ENCODE measurements around the gene COQ6.
A peak's percentile ranks its signal among the peaks of the same experiment; 100 is the strongest.
"Not testable (repeated sequence)": the region's sequence is repeated elsewhere in the genome, so short reads cannot be mapped to it uniquely, and the experiment has no call there.

COQ6 gene

DNA sequence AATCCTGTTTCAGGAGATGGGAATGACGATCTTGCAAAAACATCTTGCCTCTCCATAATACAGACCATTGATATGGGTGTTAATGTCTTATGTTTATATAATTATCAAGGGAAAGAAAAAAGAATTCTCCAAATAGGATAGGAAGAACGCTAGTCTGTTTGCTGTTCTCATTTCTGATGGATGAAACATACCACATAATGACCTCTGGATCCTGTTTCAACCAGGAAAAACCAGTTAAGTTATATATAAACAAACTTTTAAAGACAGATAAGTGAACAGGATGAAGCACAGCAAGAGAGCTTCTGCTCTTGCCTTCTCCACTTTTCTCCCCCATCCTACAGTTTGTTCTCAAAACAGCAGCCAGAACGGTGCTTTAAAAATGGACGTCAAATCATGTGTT is 27.8 kb downstream of the COQ6 start:
- H3K27me3 ChIP-seq (replicated peaks; ENCODE audit: control insufficient read depth, insufficient read depth, low read length) = no peaks in the 10 kb centered on the region
- H3K36me3 ChIP-seq (ENCODE audit: control insufficient read depth, insufficient read depth, low read length, severe bottlenecking) = peaks cover 37% of the 10 kb centered on the region
- no peak overlapping the region for H3K4me3 ChIP-seq (ENCODE audit: low read length)
- H3K9me3 ChIP-seq (ENCODE audit: control insufficient read depth, low read length) = no peaks in the 10 kb centered on the region
- H3K9ac ChIP-seq (ENCODE audit: low read length) = no peak overlapping the region
- no peaks in the 10 kb centered on the region for H3K4me1 ChIP-seq (ENCODE audit: control insufficient read depth, insufficient read depth, low read length)
- peak; percentile 32 for DNase-seq (ENCODE audit: low read depth)

GRCh38 chr14:73988065-73988464 is 38.0 kb downstream of the COQ6 start:
- Histone ChIP-seq H3K9me3 (ENCODE audit: control insufficient read depth, low read length) (no peaks in the 10 kb centered on the region), H3K36me3 (ENCODE audit: control insufficient read depth, insufficient read depth, low read length, severe bottlenecking) (peaks cover 20% of the 10 kb centered on the region), H3K27me3 (replicated peaks; ENCODE audit: control insufficient read depth, insufficient read depth, low read length) (no peaks in the 10 kb centered on the region), H3K4me1 (ENCODE audit: control insufficient read depth, insufficient read depth, low read length) (no peaks in the 10 kb centered on the region), H3K4me3 (ENCODE audit: low read length) (no peak overlapping the region), H3K9ac (ENCODE audit: low read length) (no peak overlapping the region)
- DNase-seq (ENCODE audit: low read depth) = no peak

GRCh38 chr14:73988656-73989055 is 38.6 kb downstream of the COQ6 start:
- H3K4me3 ChIP-seq (ENCODE audit: low read length); H3K9ac ChIP-seq (ENCODE audit: low read length); H3K4me1 ChIP-seq (ENCODE audit: control insufficient read depth, insufficient read depth, low read length); DNase-seq (ENCODE audit: low read depth); H3K27me3 ChIP-seq (replicated peaks; ENCODE audit: control insufficient read depth, insufficient read depth, low read length); H3K9me3 ChIP-seq (ENCODE audit: control insufficient read depth, low read length): not testable (repeated sequence)
- H3K36me3 ChIP-seq (ENCODE audit: control insufficient read depth, insufficient read depth, low read length, severe bottlenecking) = peaks cover 20% of the 10 kb centered on the region

DNA sequence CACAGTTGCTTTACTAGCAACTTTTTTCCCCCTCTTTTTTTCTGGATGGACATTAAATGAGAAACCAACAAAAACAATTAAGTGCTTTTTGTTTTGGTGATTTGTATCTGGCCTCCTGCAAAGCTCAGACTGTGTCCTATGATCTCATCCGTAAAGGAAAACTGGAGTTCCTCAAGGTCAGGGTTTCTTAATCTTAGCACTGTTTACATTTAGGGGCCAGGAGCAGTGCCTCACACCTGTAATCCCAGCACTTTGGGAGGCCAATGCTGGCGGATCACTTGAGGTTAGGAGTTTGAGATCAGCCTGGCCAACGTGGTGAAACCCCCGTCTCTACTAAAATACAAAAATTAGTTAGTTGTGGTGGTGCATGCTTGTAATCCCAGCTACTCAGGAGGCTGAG is 41.0 kb downstream of the COQ6 start:
- Histone ChIP-seq H3K9ac (ENCODE audit: low read length) (no peak overlapping the region), H3K9me3 (ENCODE audit: control insufficient read depth, low read length) (no peaks in the 10 kb centered on the region), H3K4me3 (ENCODE audit: low read length) (no peak overlapping the region), H3K27me3 (replicated peaks; ENCODE audit: control insufficient read depth, insufficient read depth, low read length) (no peaks in the 10 kb centered on the region), H3K36me3 (ENCODE audit: control insufficient read depth, insufficient read depth, low read length, severe bottlenecking) (peaks cover 18% of the 10 kb centered on the region), H3K4me1 (ENCODE audit: control insufficient read depth, insufficient read depth, low read length) (no peaks in the 10 kb centered on the region)
- no peak for DNase-seq (ENCODE audit: low read depth)

DNA sequence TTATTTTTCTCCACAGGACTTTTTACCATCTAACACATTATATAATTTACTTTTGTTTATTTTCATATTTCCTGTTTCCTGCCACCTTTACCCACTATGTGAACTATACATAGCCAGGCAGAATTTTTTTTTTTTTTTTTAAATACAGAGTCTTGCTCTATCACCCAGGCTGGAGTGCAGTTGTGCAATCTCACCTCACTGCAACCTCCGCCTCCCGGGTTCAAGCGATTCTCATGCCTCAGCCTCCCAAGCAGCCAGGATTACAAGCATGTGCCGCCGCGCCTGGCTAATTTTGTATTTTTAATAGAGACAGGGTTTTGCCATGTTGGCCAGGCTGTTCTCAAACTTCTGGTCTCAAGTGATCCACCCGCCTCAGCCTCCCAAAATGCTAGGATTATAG is 44.8 kb downstream of the COQ6 start:
- not testable (repeated sequence) for H3K27me3 ChIP-seq (replicated peaks; ENCODE audit: control insufficient read depth, insufficient read depth, low read length); H3K4me3 ChIP-seq (ENCODE audit: low read length)

GRCh38 chr14:73995977-73996378 is 45.9 kb downstream of the COQ6 start:
- Histone ChIP-seq H3K9ac (ENCODE audit: low read length) (no peak overlapping the region), H3K27me3 (replicated peaks; ENCODE audit: control insufficient read depth, insufficient read depth, low read length) (no peaks in the 10 kb centered on the region), H3K4me3 (ENCODE audit: low read length) (no peak overlapping the region), H3K9me3 (ENCODE audit: control insufficient read depth, low read length) (no peaks in the 10 kb centered on the region), H3K4me1 (ENCODE audit: control insufficient read depth, insufficient read depth, low read length) (no peaks in the 10 kb centered on the region), H3K36me3 (ENCODE audit: control insufficient read depth, insufficient read depth, low read length, severe bottlenecking) (no peaks in the 10 kb centered on the region)
- no peak for DNase-seq (ENCODE audit: low read depth)

More for the DNA sequence above, 44.8 kb downstream of the COQ6 start:
- not testable (repeated sequence) for H3K9me3 ChIP-seq (ENCODE audit: control insufficient read depth, low read length); H3K36me3 ChIP-seq (ENCODE audit: control insufficient read depth, insufficient read depth, low read length, severe bottlenecking); H3K9ac ChIP-seq (ENCODE audit: low read length); DNase-seq (ENCODE audit: low read depth); H3K4me1 ChIP-seq (ENCODE audit: control insufficient read depth, insufficient read depth, low read length)

DNA sequence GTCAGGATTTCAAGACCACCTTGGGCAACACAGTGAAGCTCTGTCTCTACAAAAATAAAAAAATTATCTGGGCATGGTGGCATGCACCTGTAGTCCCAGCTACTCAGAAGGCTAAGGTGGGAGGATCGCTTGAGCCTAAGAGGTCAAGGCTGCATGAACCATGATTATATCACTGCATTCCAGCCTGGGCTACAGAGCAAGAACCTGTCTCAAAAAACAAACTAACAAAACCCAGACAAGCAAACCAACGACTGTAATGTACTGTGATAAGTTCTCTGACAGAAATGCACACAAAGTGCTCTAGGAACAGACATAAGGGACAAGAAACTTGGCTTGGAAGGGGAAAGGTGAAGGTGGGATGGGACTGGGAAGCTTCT is 46.6 kb downstream of the COQ6 start:
- H3K4me1 ChIP-seq (ENCODE audit: control insufficient read depth, insufficient read depth, low read length) = no peaks in the 10 kb centered on the region
- H3K4me3 ChIP-seq (ENCODE audit: low read length) = no peak overlapping the region
- H3K27me3 ChIP-seq (replicated peaks; ENCODE audit: control insufficient read depth, insufficient read depth, low read length) = no peaks in the 10 kb centered on the region
- no peak overlapping the region for H3K9ac ChIP-seq (ENCODE audit: low read length)
- no peaks in the 10 kb centered on the region for H3K9me3 ChIP-seq (ENCODE audit: control insufficient read depth, low read length)
- DNase-seq (ENCODE audit: low read depth) = no peak
- H3K36me3 ChIP-seq (ENCODE audit: control insufficient read depth, insufficient read depth, low read length, severe bottlenecking) = no peaks in the 10 kb centered on the region

- Histone ChIP-seq H3K27me3 (replicated peaks; ENCODE audit: control insufficient read depth, insufficient read depth, low read length) (no peaks in the 10 kb centered on the region), H3K9ac (ENCODE audit: low read length) (no peak overlapping the region), H3K36me3 (ENCODE audit: control insufficient read depth, insufficient read depth, low read length, severe bottlenecking) (no peaks in the 10 kb centered on the region), H3K4me1 (ENCODE audit: control insufficient read depth, insufficient read depth, low read length) (no peaks in the 10 kb centered on the region), H3K9me3 (ENCODE audit: control insufficient read depth, low read length) (no peaks in the 10 kb centered on the region), H3K4me3 (ENCODE audit: low read length) (no peak overlapping the region)
- no peak for DNase-seq (ENCODE audit: low read depth)
Measured at GRCh38 chr14:73997108-73997943, 47.2 kb downstream of the COQ6 start.

- Histone ChIP-seq H3K9ac (ENCODE audit: low read length) (no peak overlapping the region), H3K27me3 (replicated peaks; ENCODE audit: control insufficient read depth, insufficient read depth, low read length) (no peaks in the 10 kb centered on the region), H3K4me1 (ENCODE audit: control insufficient read depth, insufficient read depth, low read length) (no peaks in the 10 kb centered on the region), H3K9me3 (ENCODE audit: control insufficient read depth, low read length) (no peaks in the 10 kb centered on the region), H3K4me3 (ENCODE audit: low read length) (no peak overlapping the region), H3K36me3 (ENCODE audit: control insufficient read depth, insufficient read depth, low read length, severe bottlenecking) (peaks cover 1% of the 10 kb centered on the region)
- no peak for DNase-seq (ENCODE audit: low read depth)
Measured at GRCh38 chr14:73997944-73998447, 47.9 kb downstream of the COQ6 start.

DNA sequence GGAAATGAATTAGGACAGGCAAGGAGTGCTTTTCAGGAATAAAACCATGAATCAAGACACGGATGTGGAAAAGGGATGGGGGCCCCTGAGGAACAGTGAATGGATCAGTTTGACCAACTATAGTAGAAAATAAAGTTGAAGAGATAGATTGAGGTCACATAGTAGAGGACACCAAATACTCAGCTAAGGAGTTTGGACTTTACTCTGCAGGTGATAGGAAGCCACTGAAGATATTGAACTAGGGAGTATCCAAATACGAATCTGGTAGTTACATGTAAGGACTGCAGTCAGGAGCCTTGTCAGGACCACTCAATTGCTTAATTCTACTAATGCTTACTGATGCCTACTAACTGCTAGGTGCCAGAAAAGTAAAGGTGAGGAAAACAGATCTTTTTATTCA is 48.6 kb downstream of the COQ6 start:
- no peaks in the 10 kb centered on the region for H3K9me3 ChIP-seq (ENCODE audit: control insufficient read depth, low read length)
- H3K4me1 ChIP-seq (ENCODE audit: control insufficient read depth, insufficient read depth, low read length) = no peaks in the 10 kb centered on the region
- DNase-seq (ENCODE audit: low read depth) = no peak
- H3K27me3 ChIP-seq (replicated peaks; ENCODE audit: control insufficient read depth, insufficient read depth, low read length) = no peaks in the 10 kb centered on the region
- H3K4me3 ChIP-seq (ENCODE audit: low read length) = no peak overlapping the region
- H3K9ac ChIP-seq (ENCODE audit: low read length) = no peak overlapping the region
- H3K36me3 ChIP-seq (ENCODE audit: control insufficient read depth, insufficient read depth, low read length, severe bottlenecking) = peaks cover 8% of the 10 kb centered on the region

GRCh38 chr14:74005664-74006063 is 55.6 kb downstream of the COQ6 start:
- peaks cover 40% of the 10 kb centered on the region for H3K36me3 ChIP-seq (ENCODE audit: control insufficient read depth, insufficient read depth, low read length, severe bottlenecking)
- not testable (repeated sequence) for H3K27me3 ChIP-seq (replicated peaks; ENCODE audit: control insufficient read depth, insufficient read depth, low read length); DNase-seq (ENCODE audit: low read depth); H3K9me3 ChIP-seq (ENCODE audit: control insufficient read depth, low read length); H3K4me1 ChIP-seq (ENCODE audit: control insufficient read depth, insufficient read depth, low read length); H3K9ac ChIP-seq (ENCODE audit: low read length); H3K4me3 ChIP-seq (ENCODE audit: low read length)
